Fibroblast of villous mesenchyme (primary cell): ENCODE results near the gene ABCB11. TPM values are rescaled to one million over a fixed set of nuclear protein-coding genes. Genes with fewer than 3 reads are reported as not detected.

Source experiments
- DNase-seq: peaks from one replicate; pipeline ENCODE4 v3.0.0-alpha.2; 2010; ENCODE audit warnings: low read depth
- H3K4me3 ChIP-seq: 2 replicates; pipeline ENCODE4 v1.5.1; 2011; ENCODE audit warnings: low read depth, mild to moderate bottlenecking, low read length
- CTCF ChIP-seq: IDR thresholded peaks from 2 replicates; pipeline ENCODE4 v1.5.1; 2012; ENCODE audit warnings: low read depth, mild to moderate bottlenecking, low read length; ENCODE audit not compliant: insufficient read depth
- total RNA-seq: library from RNA; depleted of rRNA; stranded (reverse); fragments of >200 nt; gene quantifications from 2 replicates; pipeline ENCODE4 v1.2.3, GENCODE V29; 2012

Gene ABCB11
- total RNA-seq, 1 donor = under 0.01 TPM

GRCh38 chr2:168993538-168993937 is 37.6 kb downstream of the ABCB11 start:
- DNase-seq = no peak
- no peak overlapping the region for H3K4me3 ChIP-seq
- no peak for TF ChIP-seq CTCF

GRCh38 chr2:168992591-168993349 is 38.4 kb downstream of the ABCB11 start:
- no peak for TF ChIP-seq CTCF
- peak; percentile 16 for DNase-seq
- no peak overlapping the region for H3K4me3 ChIP-seq

- no peak overlapping the region for H3K4me3 ChIP-seq
- TF ChIP-seq CTCF = no peak
- peak; percentile 14 for DNase-seq
Measured at GRCh38 chr2:168992026-168992425, 39.1 kb downstream of the ABCB11 start.

GRCh38 chr2:168988755-168989154 is 42.4 kb downstream of the ABCB11 start:
- DNase-seq = no peak
- H3K4me3 ChIP-seq = no peak overlapping the region
- TF ChIP-seq CTCF = no peak

GRCh38 chr2:168986398-168986943 is 44.7 kb downstream of the ABCB11 start:
- no peak for TF ChIP-seq CTCF
- no peak for DNase-seq
- no peak overlapping the region for H3K4me3 ChIP-seq

GRCh38 chr2:168981651-168982050 is 49.5 kb downstream of the ABCB11 start:
- no peak for DNase-seq
- no peak overlapping the region for H3K4me3 ChIP-seq
- TF ChIP-seq CTCF = no peak
